ENCODE data around the gene NTRK1.

The NTRK1 gene

GRCh38 chr1:156897078-156897825, 36.6 kb downstream of the NTRK1 start:
- Histone ChIP-seq H3K36me3 (no peaks in the 10 kb centered on the region), H3K4me3 (no peak overlapping the region), H3K4me1 (peaks cover 62 to 98% (median 69%) of the 10 kb centered on the region in 10 experiments), H3K27ac (peak overlapping the region in 9 of 11 experiments; percentile 12 to 70 (median 62); a peak in 15 of 22 replicates), H4K20me1 (no peaks in the 10 kb centered on the region; a peak in 1 of 22 replicates), H3K9ac (peak overlapping the region in 10 of 11 experiments; percentile 18 to 57 (median 46); a peak in 13 of 22 replicates), H3K9me3 (replicated peaks in 1 of 11) (no peaks in the 10 kb centered on the region), H3K4me2 (peak overlapping the region; percentile 65 to 85 (median 73)), H3K27me3 (peaks cover 27 to 66% (median 45%) of the 10 kb centered on the region in 11 experiments)
- no peak for TF ChIP-seq Cebpa-rat (IDR thresholded peaks at IDR 0.05)

- Histone ChIP-seq H3K4me3 (peak overlapping the region in 1 of 10 experiments; percentile 39; a peak in 1 of 20 replicates), H3K9ac (peak overlapping the region; percentile 18 to 57 (median 47); a peak in 13 of 22 replicates), H3K4me1 (peaks cover 54 to 95% (median 63%) of the 10 kb centered on the region in 10 experiments), H4K20me1 (no peaks in the 10 kb centered on the region; a peak in 1 of 22 replicates), H3K27me3 (peaks cover 18 to 57% (median 36%) of the 10 kb centered on the region in 11 experiments), H3K9me3 (replicated peaks in 1 of 11) (no peaks in the 10 kb centered on the region), H3K27ac (peak overlapping the region in 9 of 11 experiments; percentile 40 to 70 (median 62); a peak in 17 of 22 replicates), H3K36me3 (no peaks in the 10 kb centered on the region), H3K4me2 (peak overlapping the region; percentile 65 to 85 (median 73))
- no peak for TF ChIP-seq Cebpa-rat (IDR thresholded peaks at IDR 0.05)
Observed at GRCh38 chr1:156898161-156898566, 37.5 kb downstream of the NTRK1 start.

GRCh38 chr1:156898971-156899664, 38.5 kb downstream of the NTRK1 start:
- Histone ChIP-seq H3K9me3 (replicated peaks in 1 of 11) (no peaks in the 10 kb centered on the region), H3K27ac (peak overlapping the region in 7 of 11 experiments; percentile 55 to 70 (median 63); a peak in 12 of 22 replicates), H3K36me3 (no peaks in the 10 kb centered on the region), H3K27me3 (peaks cover 10 to 48% (median 27%) of the 10 kb centered on the region in 11 experiments), H4K20me1 (peaks cover 0 to 3% (median 0%) of the 10 kb centered on the region in 11 experiments; a peak in 1 of 22 replicates), H3K4me2 (peak overlapping the region; percentile 65 to 85 (median 73)), H3K9ac (peak overlapping the region in 5 of 11 experiments; percentile 26 to 57 (median 54); a peak in 5 of 22 replicates), H3K4me3 (no peak overlapping the region), H3K4me1 (peaks cover 45 to 93% (median 55%) of the 10 kb centered on the region in 10 experiments)
- no peak for TF ChIP-seq Cebpa-rat (IDR thresholded peaks at IDR 0.05)

- no peak overlapping the region for H3K27ac ChIP-seq
- H3K4me2 ChIP-seq, result peak overlapping the region in 5 of 11 experiments; percentile 31 to 85 (median 83); a peak in 7 of 22 replicates
- TF ChIP-seq Cebpa-rat (IDR thresholded peaks at IDR 0.05), result no peak
- no peak overlapping the region for H3K9ac ChIP-seq
- 0 out of 22 replicates have a peak, but pooled peaks cover 0 to 3% (median 0%) of the 10 kb centered on the region in 11 experiments for H4K20me1 ChIP-seq
- H3K4me3 ChIP-seq, result no peak overlapping the region
- peaks cover 0 to 38% (median 17%) of the 10 kb centered on the region in 11 experiments; a peak in 20 of 22 replicates for H3K27me3 ChIP-seq
- H3K4me1 ChIP-seq, result peaks cover 35 to 91% (median 51%) of the 10 kb centered on the region in 10 experiments
- no peaks in the 10 kb centered on the region for H3K9me3 ChIP-seq (replicated peaks in 1 of 11)
- no peaks in the 10 kb centered on the region for H3K36me3 ChIP-seq
Observed at GRCh38 chr1:156899956-156900718, 39.5 kb downstream of the NTRK1 start.

- H3K9me3 ChIP-seq (replicated peaks in 1 of 11), result peaks cover 0 to 1% (median 0%) of the 10 kb centered on the region in 11 experiments; a peak in 4 of 22 replicates
- peaks cover 30 to 91% (median 54%) of the 10 kb centered on the region in 10 experiments for H3K4me1 ChIP-seq
- H3K27ac ChIP-seq, result no peak overlapping the region
- H3K9ac ChIP-seq, result no peak overlapping the region
- H3K36me3 ChIP-seq, result no peaks in the 10 kb centered on the region
- TF ChIP-seq Cebpa-rat (IDR thresholded peaks at IDR 0.05), result no peak
- H3K4me3 ChIP-seq, result no peak overlapping the region
- H3K27me3 ChIP-seq, result peaks cover 0 to 30% (median 8%) of the 10 kb centered on the region in 11 experiments; a peak in 9 of 22 replicates
- H4K20me1 ChIP-seq, result 0 out of 22 replicates have a peak, but pooled peaks cover 0 to 3% (median 0%) of the 10 kb centered on the region in 11 experiments
- peak overlapping the region in 6 of 11 experiments; percentile 14 to 73 (median 36); a peak in 5 of 22 replicates for H3K4me2 ChIP-seq
Observed at GRCh38 chr1:156900896-156901589, 40.4 kb downstream of the NTRK1 start.

- Histone ChIP-seq H3K27ac (no peak overlapping the region), H4K20me1 (0 out of 22 replicates have a peak, but pooled peaks cover 0 to 3% (median 0%) of the 10 kb centered on the region in 11 experiments), H3K36me3 (no peaks in the 10 kb centered on the region), H3K4me1 (peaks cover 29 to 91% (median 55%) of the 10 kb centered on the region in 10 experiments), H3K9ac (no peak overlapping the region), H3K27me3 (peaks cover 0 to 25% (median 7%) of the 10 kb centered on the region in 11 experiments; a peak in 8 of 22 replicates), H3K4me2 (peak overlapping the region in 4 of 11 experiments; percentile 14 to 51 (median 30); a peak in 3 of 22 replicates), H3K4me3 (no peak overlapping the region), H3K9me3 (replicated peaks in 1 of 11) (peaks cover 0 to 6% (median 0%) of the 10 kb centered on the region in 11 experiments; a peak in 7 of 22 replicates)
- TF ChIP-seq Cebpa-rat (IDR thresholded peaks at IDR 0.05), result no peak
Observed at GRCh38 chr1:156901590-156901900, 40.9 kb downstream of the NTRK1 start.

- H3K4me1 ChIP-seq, result peaks cover 26 to 91% (median 56%) of the 10 kb centered on the region in 10 experiments
- H3K27me3 ChIP-seq, result peaks cover 0 to 20% (median 6%) of the 10 kb centered on the region in 11 experiments; a peak in 8 of 22 replicates
- no peak overlapping the region for H3K4me3 ChIP-seq
- no peak for TF ChIP-seq Cebpa-rat (IDR thresholded peaks at IDR 0.05)
- no peak overlapping the region for H3K27ac ChIP-seq
- H3K4me2 ChIP-seq, result peak overlapping the region in 9 of 11 experiments; percentile 10 to 52 (median 44); a peak in 14 of 22 replicates
- H3K9ac ChIP-seq, result 0 out of 22 replicates have a peak overlapping the region, but pooled peaks of 2 of the 11 experiments have one; percentile 26 to 33
- no peaks in the 10 kb centered on the region for H3K36me3 ChIP-seq
- H4K20me1 ChIP-seq, result 0 out of 22 replicates have a peak, but pooled peaks cover 0 to 3% (median 0%) of the 10 kb centered on the region in 11 experiments
- H3K9me3 ChIP-seq (replicated peaks in 1 of 11), result peaks cover 0 to 9% (median 0%) of the 10 kb centered on the region in 11 experiments; a peak in 7 of 22 replicates
Observed at GRCh38 chr1:156901966-156902915, 41.6 kb downstream of the NTRK1 start.
